Caki2 (cell line): ENCODE measurements around the gene PLEKHG4. TPM values are rescaled to one million over a fixed set of nuclear protein-coding genes. Genes with fewer than 3 reads are reported as not detected.

Experiments used
- DNase-seq: peaks from one replicate; pipeline ENCODE4 v3.0.0-alpha.2; 2015; ENCODE audit warnings: low read depth
- in situ Hi-C: cut with HindIII; loops from 2 replicates; pipeline ENCODE4 v1.10.0; 2016; ENCODE audit warnings: low sequenced_read_pairs, low pct_unique_long_range_greater_than_20kb, mixed read lengths
- total RNA-seq: library from RNA; depleted of rRNA; stranded (reverse); fragments of >200 nt; shearing (Covaris generic); gene quantifications from 2 replicates; pipeline ENCODE4 v1.2.3, GENCODE V29; 2014; ENCODE audit warnings: low replicate concordance

Gene PLEKHG4
- total RNA-seq, 1 experiment from 2014 or later, result 20.5 TPM

- DNase-seq, result peak; percentile 70
- in situ Hi-C loops, result no loop called here
These were observed 34.7 kb upstream of the PLEKHG4 start for GRCh38 chr16:67244387-67245185.

- in situ Hi-C loops, result no loop called here
- DNase-seq, result no peak
These were observed 34.1 kb upstream of the PLEKHG4 start for GRCh38 chr16:67245186-67245585.

- in situ Hi-C loops, result no loop called here
- no peak for DNase-seq
These were observed 33.7 kb upstream of the PLEKHG4 start for GRCh38 chr16:67245674-67246080.

- in situ Hi-C loops, result no loop called here
- peak; percentile 71 for DNase-seq
These were observed 33.1 kb upstream of the PLEKHG4 start for GRCh38 chr16:67246081-67246755.

GRCh38 chr16:67246756-67247191 is 32.6 kb upstream of the PLEKHG4 start:
- DNase-seq, result no peak
- in situ Hi-C loops, result no loop called here

- DNase-seq, result peak; percentile 85
- in situ Hi-C loops, result no loop called here
These were observed 31.9 kb upstream of the PLEKHG4 start, which contains the start of gene FHOD1 for GRCh38 chr16:67247192-67248072. Gene FHOD1, minus strand, starts transcription at chr16:67247481. Its CDS starts 71 bp downstream, at chr16:67247410.

GRCh38 chr16:67248073-67248400 is 31.3 kb upstream of the PLEKHG4 start:
- no peak for DNase-seq
- in situ Hi-C loops, result no loop called here

GRCh38 chr16:67248401-67249177 is 30.7 kb upstream of the PLEKHG4 start, which contains the start of gene SLC9A5:
Gene SLC9A5, plus strand, starts transcription at chr16:67248979. Its CDS starts 36 bp downstream, at chr16:67249015.
- no peak for DNase-seq
- in situ Hi-C loops, result no loop called here

GRCh38 chr16:67249178-67250044 is 29.9 kb upstream of the PLEKHG4 start:
- in situ Hi-C loops, result no loop called here

GRCh38 chr16:67250045-67250327 is 29.3 kb upstream of the PLEKHG4 start:
- DNase-seq, result no peak
- in situ Hi-C loops, result no loop called here

More at GRCh38 chr16:67249178-67250044, 29.9 kb upstream of the PLEKHG4 start:
- no peak for DNase-seq

- in situ Hi-C loops, result no loop called here
- DNase-seq, result no peak
These were observed 26.5 kb upstream of the PLEKHG4 start for GRCh38 chr16:67252609-67253497.

- in situ Hi-C loops, result no loop called here
- DNase-seq, result no peak
These were observed 24.4 kb upstream of the PLEKHG4 start for GRCh38 chr16:67254801-67255552.

- DNase-seq, result no peak
- in situ Hi-C loops, result no loop called here
These were observed 23.6 kb upstream of the PLEKHG4 start for GRCh38 chr16:67255553-67256221.

GRCh38 chr16:67256701-67257230 is 22.6 kb upstream of the PLEKHG4 start:
- in situ Hi-C loops, result no loop called here
- no peak for DNase-seq
